AG10803 (cell line): ENCODE measurements around the gene PEF1.

ENCODE experiments used
- DNase-seq: peaks from one replicate; pipeline ENCODE4 v3.0.0; 2010; ENCODE audit warnings: low read depth
- H3K4me3 ChIP-seq: 2 replicates; pipeline ENCODE4 v1.5.1; 2011; ENCODE audit warnings: mild to moderate bottlenecking, low read length, control low read depth
- TF ChIP-seq, protein P1 (sequence below): conservative IDR thresholded peaks from 2 replicates; pipeline ENCODE4 v1.5.1; 2011; ENCODE audit warnings: mild to moderate bottlenecking, low read length, control low read depth, inconsistent platforms

The PEF1 gene

DNA sequence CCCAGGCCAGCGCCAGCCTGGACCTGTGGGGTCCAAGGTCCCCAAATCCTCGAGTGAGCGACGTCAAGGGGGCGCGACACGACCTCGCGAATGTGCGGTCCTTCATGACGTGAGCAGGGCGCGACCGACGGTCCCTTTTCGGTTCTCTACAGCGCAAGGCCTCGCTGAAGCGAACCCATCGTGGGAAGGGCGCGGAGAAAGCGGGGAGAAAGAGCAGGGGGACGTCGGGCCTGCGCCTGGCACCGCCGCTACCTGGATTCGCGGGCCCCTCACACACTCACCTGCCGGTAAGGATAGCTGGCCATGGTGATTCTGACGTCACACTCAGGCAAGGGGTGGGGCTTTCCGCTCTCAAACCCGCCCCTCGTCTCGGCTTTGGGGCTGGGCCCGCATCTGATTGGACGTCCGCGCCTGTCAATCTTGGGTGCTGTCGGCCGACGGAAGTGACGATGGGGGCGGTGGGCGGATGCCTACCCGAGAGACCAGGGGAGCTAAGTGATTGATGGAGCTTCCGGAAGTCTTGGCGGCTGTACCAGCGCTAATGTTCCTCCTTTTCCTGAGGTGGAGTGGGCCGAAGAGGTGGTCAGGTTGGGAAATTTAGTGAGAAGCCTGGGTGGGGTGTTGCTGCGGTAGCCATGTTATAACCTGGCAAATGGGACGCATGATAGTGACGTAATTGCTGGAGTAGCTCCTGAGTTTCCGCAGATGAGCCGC lies at the start of gene PEF1:
TSS of gene PEF1 (minus strand) at position 317 of the 714 bp plus-strand sequence. CDS start at position 305, 12 bp downstream.
- peak within 1 kb of the TSS; percentile 96 for H3K4me3 ChIP-seq
- peak; percentile 96 for DNase-seq
- TF ChIP-seq, protein P1, sequence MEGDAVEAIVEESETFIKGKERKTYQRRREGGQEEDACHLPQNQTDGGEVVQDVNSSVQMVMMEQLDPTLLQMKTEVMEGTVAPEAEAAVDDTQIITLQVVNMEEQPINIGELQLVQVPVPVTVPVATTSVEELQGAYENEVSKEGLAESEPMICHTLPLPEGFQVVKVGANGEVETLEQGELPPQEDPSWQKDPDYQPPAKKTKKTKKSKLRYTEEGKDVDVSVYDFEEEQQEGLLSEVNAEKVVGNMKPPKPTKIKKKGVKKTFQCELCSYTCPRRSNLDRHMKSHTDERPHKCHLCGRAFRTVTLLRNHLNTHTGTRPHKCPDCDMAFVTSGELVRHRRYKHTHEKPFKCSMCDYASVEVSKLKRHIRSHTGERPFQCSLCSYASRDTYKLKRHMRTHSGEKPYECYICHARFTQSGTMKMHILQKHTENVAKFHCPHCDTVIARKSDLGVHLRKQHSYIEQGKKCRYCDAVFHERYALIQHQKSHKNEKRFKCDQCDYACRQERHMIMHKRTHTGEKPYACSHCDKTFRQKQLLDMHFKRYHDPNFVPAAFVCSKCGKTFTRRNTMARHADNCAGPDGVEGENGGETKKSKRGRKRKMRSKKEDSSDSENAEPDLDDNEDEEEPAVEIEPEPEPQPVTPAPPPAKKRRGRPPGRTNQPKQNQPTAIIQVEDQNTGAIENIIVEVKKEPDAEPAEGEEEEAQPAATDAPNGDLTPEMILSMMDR, result no peak

DNA sequence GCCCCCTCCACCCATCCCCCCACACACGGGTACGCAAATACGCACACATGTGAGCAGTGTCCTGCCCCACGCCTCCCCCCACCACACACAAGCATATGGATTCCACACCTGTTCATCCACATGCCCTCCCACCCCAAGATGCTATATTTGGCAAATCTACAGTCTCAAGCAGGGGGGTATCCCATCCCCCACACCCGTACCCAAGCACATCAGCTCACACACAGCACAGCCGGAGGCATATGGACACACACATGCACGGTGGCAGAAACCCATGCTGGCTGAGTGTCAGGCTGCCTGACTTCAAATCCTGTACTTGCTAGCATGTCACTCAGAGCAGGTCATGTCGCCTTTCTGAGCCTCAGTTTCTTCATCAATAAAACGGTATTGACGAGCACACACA lies 48.6 kb upstream of the PEF1 start:
- H3K4me3 ChIP-seq, result no peak overlapping the region
- no peak for DNase-seq
- TF ChIP-seq, protein P1, result no peak

DNA sequence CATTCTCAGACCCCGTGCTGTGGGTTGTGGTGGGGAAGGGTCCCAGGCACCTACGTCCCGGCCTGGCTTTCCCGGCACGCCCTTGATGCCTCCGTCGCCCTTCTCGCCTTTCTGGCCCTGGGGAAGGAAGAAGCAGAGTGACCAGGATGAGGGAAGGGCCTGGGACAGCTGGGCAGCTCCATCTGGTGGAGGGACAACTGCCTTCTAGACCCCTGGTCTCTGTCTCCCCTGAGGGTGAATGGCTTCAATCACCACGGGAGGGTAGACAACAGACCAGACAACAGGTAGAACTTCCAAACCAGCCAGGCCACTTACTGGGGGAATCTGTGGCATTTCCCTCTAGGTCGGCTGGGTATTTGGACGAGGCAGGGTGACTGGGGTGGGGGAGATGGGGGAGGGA lies 47.3 kb upstream of the PEF1 start:
- no peak overlapping the region for H3K4me3 ChIP-seq
- DNase-seq, result no peak
- TF ChIP-seq, protein P1, result no peak

DNA sequence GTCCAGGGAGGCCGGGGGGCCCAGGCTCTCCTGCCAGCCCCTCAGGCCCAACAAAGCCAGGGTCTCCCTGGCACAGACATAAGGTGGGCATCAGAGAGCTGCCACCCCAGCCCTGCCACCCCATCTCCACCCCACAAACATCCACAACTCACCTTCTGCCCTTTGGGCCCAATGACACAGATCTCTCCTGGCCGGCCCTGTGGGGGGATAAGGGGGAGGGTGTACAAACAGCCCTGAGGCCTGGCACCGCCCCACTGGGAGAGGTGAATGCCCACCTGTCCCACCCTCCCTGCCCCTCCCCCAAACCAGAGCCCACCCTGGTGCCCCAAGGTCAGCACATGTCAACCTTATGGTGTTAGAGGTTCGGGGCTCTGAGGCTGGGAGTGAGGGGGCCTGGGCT lies 46.8 kb upstream of the PEF1 start:
- H3K4me3 ChIP-seq, result no peak overlapping the region
- no peak for DNase-seq
- TF ChIP-seq, protein P1, result no peak

DNA sequence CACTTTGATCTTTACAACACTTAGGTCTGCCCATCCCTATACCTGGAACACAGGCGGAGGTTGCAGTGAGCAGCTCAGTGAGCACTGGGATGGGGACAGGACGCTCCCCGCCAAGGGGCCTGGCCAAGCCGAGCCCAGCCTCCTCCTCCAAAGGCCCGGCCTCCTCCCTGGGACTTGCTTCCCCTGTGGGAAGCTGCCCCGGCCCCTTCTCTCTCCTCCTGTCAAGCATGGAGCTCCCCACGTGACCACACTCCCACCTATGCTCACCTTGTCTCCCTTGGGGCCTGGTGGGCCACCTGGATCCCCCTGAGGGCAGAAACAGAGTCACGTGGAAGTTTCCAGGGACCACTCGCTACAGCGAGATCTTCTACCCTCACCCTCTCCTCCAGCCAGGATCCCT lies 46.2 kb upstream of the PEF1 start:
- no peak overlapping the region for H3K4me3 ChIP-seq
- TF ChIP-seq, protein P1, result no peak
- no peak for DNase-seq

DNA sequence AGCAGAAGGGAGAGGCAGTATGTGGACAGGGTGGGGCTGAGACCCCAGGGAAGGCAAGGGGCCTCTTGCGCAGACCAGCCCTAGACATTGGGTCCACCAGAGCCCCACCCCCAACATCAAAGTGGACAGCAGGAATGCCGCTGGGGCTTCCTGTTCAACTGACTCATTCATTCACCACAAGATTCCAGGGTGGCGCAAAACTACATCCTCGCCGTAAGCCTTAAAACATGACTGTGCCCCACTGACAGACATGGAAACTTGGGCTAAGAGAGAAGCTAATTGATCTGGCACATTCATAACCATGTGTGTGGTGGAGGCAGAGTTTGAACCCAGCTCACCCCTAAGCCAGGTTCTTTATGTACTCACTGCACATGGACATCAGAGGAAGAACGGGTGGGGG lies 45.2 kb upstream of the PEF1 start:
- TF ChIP-seq, protein P1, result no peak
- peak; percentile 96 for DNase-seq
- no peak overlapping the region for H3K4me3 ChIP-seq

GRCh38 chr1:31689379-31689778 lies 44.7 kb upstream of the PEF1 start:
- H3K4me3 ChIP-seq, result no peak overlapping the region
- TF ChIP-seq, protein P1, result no peak
- no peak for DNase-seq
